Activated gamma-delta T cell treated with Interleukin-2 at 50 U/mL for 16 hours (primary cell): ENCODE data around the gene NDUFC2.
"Not testable (repeated sequence)": the region's sequence is repeated elsewhere in the genome, so short reads cannot be mapped to it uniquely, and the experiment has no call there.

Source experiments
- DNase-seq: peaks from one replicate; pipeline ENCODE4 v3.0.0-alpha.2; 2020

NDUFC2 gene

DNA sequence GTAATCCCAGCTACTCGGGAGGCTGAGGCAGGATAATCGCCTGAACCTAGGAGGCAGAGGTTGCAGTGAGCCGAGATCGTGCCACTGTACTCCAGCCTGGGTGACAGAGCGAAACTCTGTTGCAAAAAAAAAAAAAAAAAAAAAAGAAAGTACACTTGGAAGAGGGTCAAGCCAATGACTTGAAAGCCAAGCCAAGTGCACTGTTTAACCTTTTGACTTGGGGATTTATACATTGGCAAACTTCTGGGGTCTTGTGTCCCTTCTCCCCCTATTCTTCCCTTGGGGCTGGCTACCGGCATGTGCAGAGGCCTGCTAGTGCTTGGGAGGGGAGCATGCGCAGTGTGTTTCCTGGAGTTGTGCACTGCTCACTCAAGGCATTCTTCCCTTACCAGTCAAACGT, 30.3 kb downstream of the NDUFC2 start:
- no peak for DNase-seq

DNA sequence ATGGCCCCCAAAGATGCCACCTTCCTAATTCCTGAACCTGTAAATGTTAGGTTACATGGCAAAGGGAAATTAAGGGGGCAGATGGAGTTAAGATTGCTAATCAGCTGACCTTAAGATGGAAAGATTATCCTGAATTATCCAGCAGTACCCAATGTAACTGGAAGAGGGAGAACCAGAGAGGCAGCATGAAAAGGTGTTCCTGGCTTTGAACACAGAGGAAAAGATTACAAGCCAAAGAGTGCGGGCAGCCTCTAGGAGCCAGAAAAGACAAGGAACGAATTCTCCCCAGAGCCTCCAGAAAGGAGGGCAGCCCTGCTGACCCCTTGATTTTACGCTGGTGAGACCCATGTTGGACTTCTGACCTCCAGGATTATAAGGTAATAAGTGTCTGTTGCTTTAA, 31.1 kb downstream of the NDUFC2 start:
- DNase-seq: no peak

DNA sequence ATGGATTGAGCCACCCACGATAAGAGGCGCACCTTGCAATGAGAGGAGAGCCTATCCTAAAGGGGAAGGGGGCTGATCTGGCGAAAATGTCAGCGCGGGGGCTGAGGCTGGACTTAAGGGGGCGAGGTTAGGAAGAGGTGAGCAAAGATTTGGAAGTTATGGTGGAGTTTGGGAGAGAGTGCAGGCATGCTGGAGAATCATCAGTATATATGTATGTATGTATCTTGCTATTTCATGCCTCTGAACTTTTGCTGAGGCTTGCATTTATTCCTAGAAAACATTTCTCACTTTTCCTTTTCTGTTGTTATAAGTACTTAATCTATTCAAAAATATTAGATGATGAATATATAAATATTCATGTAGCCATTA, 33.2 kb downstream of the NDUFC2 start:
- DNase-seq: no peak

DNA sequence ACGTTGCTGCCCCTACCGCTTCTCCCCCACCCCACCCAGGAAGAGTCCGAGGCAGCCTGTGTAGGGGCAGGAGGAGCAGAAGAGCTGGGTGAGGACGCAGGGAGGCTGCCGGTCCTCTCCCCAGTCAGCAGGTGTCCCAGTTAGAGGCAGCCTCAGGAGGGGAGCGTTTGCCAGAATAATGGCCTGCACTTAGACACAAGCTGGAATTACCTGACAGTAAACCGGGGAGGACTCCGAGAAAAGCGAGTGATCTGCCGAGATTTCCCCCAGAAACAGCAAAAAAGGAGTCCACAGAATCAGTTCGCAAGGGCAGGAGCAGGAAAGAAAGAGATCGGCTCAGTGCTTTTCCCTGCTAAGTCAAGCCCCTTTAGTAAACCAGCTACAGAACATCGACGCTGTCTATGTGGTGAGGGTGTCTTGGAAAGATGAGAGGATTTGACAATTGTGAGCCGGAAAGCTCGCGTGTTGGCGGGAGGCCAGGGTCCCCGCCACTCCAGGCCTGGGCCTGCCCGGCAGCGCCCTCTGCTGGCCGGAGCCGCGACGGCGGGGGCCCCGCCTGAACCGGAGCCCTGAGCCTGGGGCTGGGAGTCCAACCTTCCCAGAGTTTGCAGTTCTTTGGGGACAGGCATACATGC, 33.7 kb downstream of the NDUFC2 start:
- DNase-seq: peak; percentile 75

DNA sequence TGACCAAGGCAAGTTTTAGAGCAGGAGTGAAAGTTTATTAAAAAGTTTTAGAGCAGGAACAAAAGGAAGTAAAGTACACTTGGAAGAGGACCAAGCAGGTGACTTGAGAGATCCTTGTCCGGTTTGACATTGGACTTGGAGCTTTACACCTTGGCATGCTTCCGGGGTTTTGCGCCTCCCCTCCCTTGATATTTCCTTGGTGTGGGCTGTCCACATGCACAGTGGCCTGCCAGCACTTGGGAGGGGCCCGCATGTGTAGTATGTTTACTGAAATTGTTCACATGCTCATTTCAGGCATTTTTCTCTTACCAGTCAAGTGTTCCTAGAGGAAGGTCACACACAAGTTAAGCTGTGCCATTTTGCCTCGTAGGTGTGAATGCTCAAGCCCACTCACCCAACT, 35.0 kb downstream of the NDUFC2 start:
- no peak for DNase-seq

DNA sequence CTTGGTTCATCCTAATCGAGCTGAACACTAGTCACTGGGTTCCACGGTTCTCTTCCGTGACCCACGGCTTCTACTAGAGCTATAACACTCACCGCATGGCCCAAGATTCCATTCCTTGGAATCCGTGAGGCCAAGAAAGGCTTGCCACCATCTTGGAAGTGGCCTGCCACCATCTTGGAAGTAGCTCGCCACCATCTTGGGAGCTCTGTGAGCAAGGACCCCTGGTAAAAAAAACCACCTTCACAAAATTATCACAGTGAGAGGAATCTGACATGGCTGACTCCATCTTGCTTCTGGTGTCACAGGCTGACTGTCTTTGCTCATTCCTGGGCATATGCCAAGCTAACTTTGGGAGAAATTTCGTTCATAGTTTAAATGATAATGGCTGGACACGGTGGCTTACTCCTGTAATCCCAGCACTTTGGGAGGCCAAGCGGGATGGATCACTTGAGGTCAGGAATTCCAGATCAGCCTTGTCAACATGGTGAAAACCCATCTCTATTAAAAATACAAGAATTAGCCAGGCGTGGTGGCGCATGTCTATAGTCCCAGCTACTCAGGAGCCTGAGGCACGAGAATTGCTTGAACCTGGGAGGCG, 37.7 kb downstream of the NDUFC2 start:
- no peak for DNase-seq

DNA sequence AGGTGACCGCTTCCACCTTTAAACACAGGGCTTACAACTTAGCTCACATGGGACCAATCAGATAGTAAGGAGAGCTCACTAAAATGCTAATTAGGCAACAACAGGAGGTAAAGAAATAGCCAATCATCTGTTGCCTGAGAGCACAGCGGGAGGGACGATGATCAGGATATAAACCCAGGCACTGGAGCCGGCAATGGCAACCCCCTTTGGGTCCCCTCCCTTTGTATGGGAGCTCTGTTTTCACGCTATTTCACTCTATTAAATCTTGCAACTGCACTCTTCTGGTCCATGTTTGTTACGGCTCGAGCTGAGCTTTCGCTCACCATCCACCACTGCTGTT, 38.3 kb downstream of the NDUFC2 start:
- not testable (repeated sequence) for DNase-seq

DNA sequence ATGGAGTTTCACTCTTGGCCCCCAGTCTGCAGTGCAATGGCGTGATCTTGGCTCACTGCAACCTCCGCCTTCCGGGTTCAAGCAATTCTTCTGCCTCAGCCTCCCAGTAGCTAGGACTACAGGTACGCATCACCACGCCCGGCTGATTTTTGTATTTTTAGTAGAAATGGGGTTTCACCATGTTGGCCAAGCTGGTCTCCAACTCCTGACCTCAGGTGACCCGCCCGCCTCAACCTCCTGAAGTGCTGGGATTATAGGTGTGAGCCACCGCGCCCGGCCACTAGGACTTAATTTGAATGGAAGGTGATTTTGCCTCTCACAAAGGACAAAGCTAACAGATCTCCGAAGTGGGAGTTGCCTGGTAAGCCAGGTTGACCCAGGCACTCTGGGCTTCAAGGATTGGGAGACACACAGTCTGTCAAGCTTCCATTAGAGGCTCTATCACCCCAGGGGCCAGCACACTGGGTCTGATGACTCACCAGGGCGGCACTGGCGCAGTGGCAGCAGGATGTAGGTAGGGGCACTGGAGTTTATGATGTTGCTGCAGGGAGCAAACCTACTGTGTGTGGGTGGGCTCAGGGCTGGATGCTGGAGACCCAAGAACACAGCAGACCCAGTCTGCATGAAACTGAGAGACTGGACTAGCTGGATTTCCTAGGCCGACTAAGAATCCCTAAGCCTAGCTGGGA, 38.8 kb downstream of the NDUFC2 start:
- DNase-seq: no peak

DNA sequence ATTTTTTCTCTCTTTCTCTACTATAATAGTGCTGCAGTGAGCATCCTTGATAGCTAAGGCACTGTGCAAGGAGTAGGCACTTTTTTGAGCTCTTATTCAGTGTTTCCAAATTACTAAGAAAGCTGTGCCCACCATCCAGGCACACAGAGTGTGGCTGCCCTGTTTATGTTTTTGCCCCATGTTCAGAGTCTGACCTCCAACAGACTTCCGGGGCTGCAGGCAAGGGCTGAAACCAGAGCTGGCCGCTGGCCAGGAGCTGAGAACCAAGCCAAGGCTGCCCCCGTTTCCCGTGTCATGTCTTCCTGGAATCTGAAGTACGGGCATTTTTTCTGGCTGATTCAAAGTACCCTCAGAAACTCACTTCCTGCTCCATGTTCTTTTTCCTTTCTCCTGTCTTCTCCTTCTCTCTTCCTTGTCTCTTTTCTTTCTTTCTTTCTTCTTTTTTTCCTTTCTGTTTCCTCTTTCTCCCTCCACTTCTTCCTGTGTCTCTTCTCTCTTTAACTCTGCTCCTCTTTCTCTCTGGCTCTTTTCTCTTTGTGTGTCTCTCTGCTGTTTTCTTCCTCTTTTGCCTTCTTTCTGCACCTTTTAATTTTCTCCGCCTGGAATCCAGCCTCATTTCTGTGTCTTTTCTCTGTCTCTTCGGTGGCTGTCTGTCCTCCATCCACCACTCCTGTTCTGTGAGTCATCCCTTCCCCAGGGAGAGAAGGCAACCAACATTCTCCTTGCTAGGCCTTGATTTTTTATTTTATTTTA, 39.6 kb downstream of the NDUFC2 start:
- peak; percentile 20 for DNase-seq

DNA sequence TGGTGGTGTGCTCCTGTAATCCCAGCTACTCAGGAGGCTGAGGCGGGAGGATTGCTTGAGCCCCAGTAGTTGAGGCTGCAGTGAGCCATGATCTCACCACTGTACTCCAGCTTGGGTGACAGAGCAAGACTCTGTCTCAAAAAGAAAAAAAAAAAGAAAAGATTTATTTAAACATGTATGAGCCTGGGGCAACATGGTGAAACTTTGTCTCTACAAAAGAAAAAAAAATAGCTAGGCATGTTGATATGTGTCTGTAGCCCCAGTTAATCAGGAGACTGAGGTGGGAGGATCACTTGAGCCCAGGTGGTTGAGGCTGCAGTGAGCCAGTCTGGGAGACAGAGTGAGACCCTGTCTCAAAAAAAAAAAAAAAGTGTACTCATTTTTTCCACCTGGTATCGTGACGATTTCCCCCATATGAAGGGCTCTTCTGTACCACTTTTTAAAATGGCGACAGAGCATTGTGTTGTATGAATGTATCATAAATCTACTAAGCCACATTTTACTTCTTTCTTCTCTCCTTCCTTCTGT, 40.2 kb downstream of the NDUFC2 start:
- DNase-seq: no peak

DNA sequence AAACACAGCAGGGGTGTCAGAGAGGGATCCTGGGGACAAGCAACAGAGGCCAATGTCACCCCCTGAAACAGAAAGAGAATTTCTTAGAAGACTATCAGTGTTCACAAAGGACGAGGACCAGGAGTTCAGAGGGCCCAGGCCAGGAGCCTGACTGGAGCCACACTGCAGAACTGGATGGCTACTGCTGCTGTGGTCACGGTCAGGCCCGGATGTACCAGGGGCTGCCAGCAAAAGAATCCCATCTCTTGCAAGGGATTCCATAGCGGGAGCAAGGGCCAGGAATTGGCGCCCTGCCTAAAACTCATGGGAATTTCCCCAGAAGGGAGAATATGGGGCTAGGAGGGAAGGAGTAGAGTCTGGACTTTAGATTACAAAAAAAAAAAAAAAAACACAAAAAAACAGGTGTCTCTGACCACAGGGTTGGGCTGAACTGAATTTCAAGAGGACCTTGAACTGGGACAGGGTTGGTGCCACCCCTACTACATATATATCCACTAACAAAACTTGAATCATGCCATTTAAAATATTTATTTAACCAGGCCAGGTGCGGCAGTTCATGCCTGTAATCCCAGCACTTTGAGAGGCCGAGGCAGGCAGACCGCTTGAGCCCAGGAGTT, 40.9 kb downstream of the NDUFC2 start:
- DNase-seq: no peak

DNA sequence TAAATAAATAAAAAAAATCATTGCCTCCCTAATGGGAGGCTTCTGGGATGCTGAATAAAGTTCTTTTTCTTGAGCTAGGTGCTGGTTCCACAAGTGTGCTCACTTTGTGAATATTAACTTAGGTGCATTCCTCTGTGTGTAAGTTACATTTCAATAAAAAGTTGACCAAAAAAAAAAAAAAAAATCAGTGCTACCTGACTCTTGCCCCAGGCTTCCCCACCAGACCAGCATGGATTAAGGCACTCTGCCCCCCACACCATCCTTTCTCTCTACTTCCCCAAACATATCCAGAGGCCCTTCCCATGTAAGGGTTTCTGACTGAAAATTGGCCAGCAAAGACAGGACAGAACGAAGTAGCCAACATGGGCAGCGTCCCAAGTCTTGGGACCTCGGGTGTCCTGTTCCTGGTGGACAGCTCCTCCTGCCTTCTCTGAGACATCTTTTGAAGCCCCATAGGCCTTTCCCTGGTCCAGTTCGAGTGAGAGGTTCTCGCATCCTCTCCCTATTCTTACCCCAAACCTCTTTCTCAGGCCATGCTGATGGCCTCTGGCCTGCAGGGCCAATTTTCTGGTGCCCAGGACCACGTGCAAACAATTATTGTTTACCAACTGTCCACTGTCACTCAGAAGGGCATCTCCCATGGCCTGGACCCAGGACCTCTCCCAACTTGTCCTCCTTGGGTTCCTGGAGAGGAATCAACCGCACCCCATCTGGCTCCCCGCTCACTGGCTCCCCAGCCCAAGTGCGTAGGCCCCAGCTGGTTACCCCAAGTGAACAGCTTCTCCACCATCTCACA, 41.6 kb downstream of the NDUFC2 start:
- DNase-seq: no peak

DNA sequence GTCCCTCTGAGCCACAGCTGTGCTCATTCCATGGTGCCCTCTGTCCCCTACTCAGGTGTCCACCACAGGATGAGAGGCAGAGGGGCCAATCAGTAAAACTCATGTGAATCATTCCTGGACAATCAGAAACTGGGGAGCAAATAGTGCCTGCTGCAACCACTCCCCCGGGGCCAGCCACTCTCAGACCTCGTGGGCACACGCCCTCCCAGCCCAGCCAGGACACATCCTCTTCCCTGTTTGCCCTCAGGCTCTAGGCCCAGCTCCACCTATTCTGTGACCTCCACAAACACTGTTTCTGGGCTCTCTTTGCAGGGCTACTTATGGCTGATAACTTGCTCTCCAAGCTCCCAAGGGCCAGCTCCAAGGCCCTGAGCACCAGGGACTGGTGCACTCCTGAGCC, 42.6 kb downstream of the NDUFC2 start:
- no peak for DNase-seq

DNA sequence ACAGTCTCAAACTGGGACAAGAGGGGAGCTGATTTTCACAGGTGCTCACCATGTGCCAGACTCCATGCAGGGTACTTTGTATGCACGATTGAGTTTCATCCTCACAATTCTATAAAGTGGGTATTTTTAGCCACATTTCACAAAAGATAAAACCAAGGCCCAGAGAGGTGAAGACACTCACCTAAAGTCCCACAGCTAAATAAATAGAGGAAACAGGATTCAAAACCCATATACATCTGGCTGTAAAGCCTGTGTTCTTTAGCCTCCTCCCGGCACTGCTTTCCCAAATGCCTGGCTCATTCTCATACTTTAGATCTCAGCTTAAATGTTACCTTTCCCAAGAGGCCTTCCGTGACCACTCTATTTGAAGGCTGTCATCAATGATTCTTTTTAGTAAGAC, 43.3 kb downstream of the NDUFC2 start:
- no peak for DNase-seq

DNA sequence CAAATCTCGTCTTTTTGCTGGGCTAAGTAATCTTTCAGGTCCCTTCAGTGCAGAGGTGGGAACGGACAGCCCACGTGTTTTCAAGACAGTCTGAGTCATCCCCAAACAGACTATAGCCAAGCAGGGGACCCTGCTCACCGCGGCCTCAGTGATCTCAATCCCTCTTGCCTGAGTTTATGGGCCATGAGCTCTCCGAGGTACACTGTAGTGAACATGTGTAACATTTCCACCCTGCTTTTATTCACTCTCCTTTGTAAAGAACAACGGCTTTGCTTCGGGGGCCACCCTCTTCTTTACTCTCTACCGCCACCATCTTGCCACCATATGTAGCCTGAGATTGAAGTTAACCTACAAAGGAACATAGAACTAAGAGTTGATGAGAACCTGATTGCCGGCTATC, 45.0 kb downstream of the NDUFC2 start:
- no peak for DNase-seq

DNA sequence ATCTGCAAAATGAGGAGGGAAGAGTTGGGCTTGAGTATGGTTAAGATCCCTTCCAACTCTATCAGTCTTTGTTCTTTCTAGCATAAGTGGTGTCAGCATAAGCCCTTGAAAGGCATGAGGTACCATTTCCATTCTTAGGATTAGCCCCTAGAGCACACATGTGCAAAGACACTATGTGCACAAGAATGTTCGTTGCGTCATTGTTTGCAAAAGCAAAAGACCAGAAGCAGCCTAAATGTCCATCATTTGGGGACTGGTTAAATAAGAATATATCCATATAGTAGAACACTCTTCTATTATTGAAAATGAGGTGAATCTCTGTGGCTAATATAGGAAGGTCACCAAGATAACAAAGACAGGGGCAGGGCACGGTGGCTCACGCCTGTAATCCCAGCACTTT, 46.6 kb downstream of the NDUFC2 start:
- DNase-seq: no peak

DNA sequence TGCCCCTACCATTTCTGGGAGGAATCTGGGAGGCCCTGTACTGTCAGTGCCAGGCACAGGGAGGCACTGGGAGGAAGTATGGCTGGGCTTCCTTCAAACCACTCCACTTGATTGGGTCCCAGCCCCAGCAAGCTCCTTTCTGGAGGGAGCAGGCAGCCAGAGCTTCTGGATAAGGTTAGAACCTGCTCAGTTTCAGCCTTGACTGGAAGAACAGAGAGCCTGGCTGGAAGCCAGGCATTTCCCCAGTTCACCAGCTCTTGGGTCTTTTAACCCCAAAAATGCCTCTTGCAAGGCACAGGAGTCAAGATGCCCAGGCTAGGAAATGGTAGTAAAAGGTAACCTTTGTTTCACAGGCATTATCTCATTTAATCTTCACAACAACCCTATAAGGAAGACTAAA, 47.6 kb downstream of the NDUFC2 start:
- no peak for DNase-seq

DNA sequence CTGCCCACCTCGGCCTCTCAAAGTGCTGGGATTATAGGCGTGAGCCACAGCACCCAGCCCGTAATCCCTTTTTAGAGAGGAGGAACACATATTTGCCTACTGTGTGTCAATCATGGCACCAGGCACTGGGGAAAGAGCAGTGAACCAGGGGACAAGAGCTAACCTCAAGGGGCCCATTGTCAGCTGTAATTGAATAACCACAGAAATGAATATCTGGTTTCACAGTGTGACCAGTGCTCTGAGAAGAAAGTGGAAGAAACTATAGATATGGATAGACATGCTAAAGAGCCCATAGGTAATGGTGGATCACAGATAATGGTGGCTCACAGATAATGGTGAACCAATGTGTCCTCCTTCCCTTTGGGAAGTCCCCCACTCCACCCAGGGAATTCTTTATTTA, 48.0 kb downstream of the NDUFC2 start:
- no peak for DNase-seq

DNA sequence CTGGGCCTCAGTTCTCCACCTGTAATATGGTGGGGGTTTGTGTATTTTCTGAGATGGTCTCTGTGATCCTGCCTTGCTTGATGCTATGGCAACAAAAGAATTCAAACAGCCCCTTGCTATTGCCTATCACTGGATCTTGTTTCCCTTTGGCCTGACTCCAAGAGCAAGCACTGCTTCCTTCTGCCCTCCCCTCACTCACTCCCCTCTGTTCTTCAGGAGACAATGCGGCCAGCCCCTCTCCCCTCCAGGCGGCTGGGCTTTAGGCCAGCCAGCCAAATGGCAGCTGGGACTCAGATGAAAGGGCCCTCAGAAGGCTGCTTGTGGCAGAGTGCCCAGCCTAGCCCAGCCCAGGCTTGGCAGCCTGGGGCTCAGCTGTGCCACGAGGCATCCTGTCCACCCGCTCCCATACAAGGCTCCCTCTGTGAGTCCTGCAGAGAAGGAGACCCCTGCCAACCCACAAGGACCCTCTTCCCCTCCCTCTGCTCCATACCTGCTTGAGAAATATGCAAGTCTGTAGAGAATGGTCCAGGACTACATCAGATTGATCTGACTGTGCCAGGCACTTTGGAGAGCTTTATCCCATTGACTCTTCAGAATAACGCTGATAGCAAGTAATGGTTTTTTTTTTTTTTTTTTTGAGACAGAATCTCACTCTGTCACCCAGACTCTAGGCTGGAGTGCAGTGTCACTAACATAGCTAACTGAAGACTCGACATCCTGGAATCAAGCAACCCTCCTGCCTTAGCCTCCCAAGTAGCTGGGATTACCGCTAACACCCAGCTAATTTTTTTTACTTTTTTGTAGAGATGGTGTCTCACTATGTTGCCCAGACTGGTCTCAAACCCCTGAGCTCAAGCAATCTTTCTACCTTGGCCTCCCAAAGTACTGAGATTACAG, 49.0 kb downstream of the NDUFC2 start:
- no peak for DNase-seq

DNA sequence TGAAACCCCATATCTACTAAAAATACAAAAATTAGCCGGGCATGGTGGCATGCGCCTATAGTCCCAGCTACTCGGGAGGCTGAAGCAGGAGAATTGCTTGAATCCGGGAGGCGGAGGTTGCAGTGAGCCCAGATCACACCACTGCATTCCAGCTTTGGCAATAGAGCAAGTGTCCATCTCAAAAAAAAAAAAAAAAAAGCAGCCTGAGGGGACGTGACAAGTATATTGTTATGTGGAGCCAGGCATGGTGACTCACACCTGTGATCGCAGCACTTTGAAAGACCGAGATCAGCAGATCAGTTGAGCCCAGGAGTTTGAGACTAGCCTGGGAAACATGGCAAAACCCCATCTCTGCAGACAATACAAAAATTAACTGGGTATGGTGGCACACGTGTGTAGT, 51.2 kb downstream of the NDUFC2 start:
- DNase-seq: not testable (repeated sequence)

DNA sequence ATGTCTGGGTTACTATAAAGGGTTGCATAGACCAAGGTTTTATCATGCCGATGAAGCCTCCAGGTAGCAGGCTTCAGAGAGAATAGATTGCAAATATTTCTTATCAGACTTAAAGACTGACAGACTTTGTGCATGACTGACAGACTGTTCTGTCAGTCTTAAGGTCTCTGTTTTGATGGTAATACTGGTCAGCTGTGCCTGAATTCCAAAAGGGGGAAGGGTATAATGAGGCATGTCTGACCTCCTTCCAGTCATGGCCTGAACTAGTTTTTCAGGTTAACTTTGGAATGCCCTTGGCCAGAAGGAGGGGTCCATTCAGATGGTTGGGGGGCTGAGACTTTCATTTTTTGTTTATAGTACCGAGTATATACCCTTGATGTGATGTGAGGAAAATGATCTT, 51.9 kb downstream of the NDUFC2 start:
- DNase-seq: no peak
